Muscle of arm (tissue), 12 donors: ENCODE data around the gene LIMS1. TPM values are rescaled to one million over a fixed set of nuclear protein-coding genes. Genes with fewer than 3 reads are reported as not detected.
"Not testable (repeated sequence)": the region's sequence is repeated elsewhere in the genome, so short reads cannot be mapped to it uniquely, and the experiment has no call there.

Experiments used
- DNase-seq: peaks from one replicate; pipeline ENCODE4 v3.0.0-alpha.2; 2013
- polyA plus RNA-seq, 12 donors: library from polyadenylated mRNA; unstranded; fragments of 120-200 nt; gene quantifications; one replicate each; pipeline ENCODE4 v1.2.1, GENCODE V29; 2013; ENCODE audit not compliant: insufficient read length in 12 of 12

LIMS1 gene
- polyA plus RNA-seq, 12 donors = 42.9 to 63.8 (median 50.8) TPM; not detected in 1

- DNase-seq = peak; percentile 82
These were observed 49.7 kb downstream of the LIMS1 start for GRCh38 chr2:108583903-108584520.

GRCh38 chr2:108585436-108585835, 51.2 kb downstream of the LIMS1 start:
- DNase-seq = no peak

GRCh38 chr2:108586116-108586515, 51.8 kb downstream of the LIMS1 start:
- DNase-seq = no peak

- no peak for DNase-seq
These were observed 52.4 kb downstream of the LIMS1 start for GRCh38 chr2:108586631-108587030.

GRCh38 chr2:108587621-108588020, 53.4 kb downstream of the LIMS1 start:
- no peak for DNase-seq

GRCh38 chr2:108588070-108588668, 53.9 kb downstream of the LIMS1 start:
- no peak for DNase-seq

GRCh38 chr2:108589372-108589771, 55.1 kb downstream of the LIMS1 start:
- DNase-seq = no peak

- DNase-seq = no peak
These were observed 55.5 kb downstream of the LIMS1 start for GRCh38 chr2:108589781-108590180.

- no peak for DNase-seq
These were observed 56.9 kb downstream of the LIMS1 start for GRCh38 chr2:108591163-108591562.

GRCh38 chr2:108593547-108594098, 59.4 kb downstream of the LIMS1 start:
- DNase-seq = no peak

- no peak for DNase-seq
These were observed 60.1 kb downstream of the LIMS1 start for GRCh38 chr2:108594132-108594981.

- DNase-seq = no peak
These were observed 60.8 kb downstream of the LIMS1 start for GRCh38 chr2:108594982-108595464.

GRCh38 chr2:108595771-108596170, 61.5 kb downstream of the LIMS1 start:
- DNase-seq = not testable (repeated sequence)

GRCh38 chr2:108597105-108597744, 63.0 kb downstream of the LIMS1 start:
- DNase-seq = not testable (repeated sequence)

- not testable (repeated sequence) for DNase-seq
These were observed 66.9 kb downstream of the LIMS1 start for GRCh38 chr2:108601199-108601598.

- no peak for DNase-seq
These were observed 68.2 kb downstream of the LIMS1 start for GRCh38 chr2:108602422-108602821.

- no peak for DNase-seq
These were observed 69.9 kb downstream of the LIMS1 start for GRCh38 chr2:108604196-108604595.

GRCh38 chr2:108605947-108606346, 71.7 kb downstream of the LIMS1 start:
- no peak for DNase-seq

GRCh38 chr2:108607706-108608301, 73.5 kb downstream of the LIMS1 start:
- DNase-seq = no peak

- DNase-seq = no peak
These were observed 76.8 kb downstream of the LIMS1 start for GRCh38 chr2:108611021-108611420.

GRCh38 chr2:108612153-108612513, 77.9 kb downstream of the LIMS1 start:
- DNase-seq = no peak
